Endothelial cell of umbilical vein (primary cell): ENCODE results near the gene CLIC5. TPM values are rescaled to one million over a fixed set of nuclear protein-coding genes. Genes with fewer than 3 reads are reported as not detected.

Experiments used
- BruUV-seq: library from RNA; stranded (reverse); fragments of 400-500 nt; replicated peaks from 2 replicates; lab custom pipeline; 2021; lab: Mats Ljungman, UMichigan
- CTCF ChIA-PET: fragments of 300-600, 350-600 bp; sonication (Branson Sonifier 250); formaldehyde crosslinking; loops from one replicate; lab custom pipeline; 2021; ENCODE audit warnings: antibody characterized with exemption, inconsistent platforms; lab: Charles Lee
- POLR2A ChIA-PET: fragments of 300-600, 350-600 bp; sonication (Branson Sonifier 250); formaldehyde crosslinking; loops from one replicate; lab custom pipeline; 2021; ENCODE audit warnings: antibody characterized with exemption, inconsistent platforms; lab: Charles Lee
- DNase-seq: peaks from one replicate; pipeline ENCODE4 v3.0.0-alpha.2; 2011; ENCODE audit warnings: low read depth, low spot score
- FAIRE-seq: peaks from 2 replicates; lab custom pipeline; 2011; peaks lifted over from hg19 to GRCh38; lab: Jason Lieb, UNC
- H2AFZ ChIP-seq: 2 replicates; pipeline ENCODE4 v1.6.0; 2012; ENCODE audit warnings: low read depth, low read length, control low read depth, inconsistent platforms
- H3K27ac ChIP-seq: 2 replicates; pipeline ENCODE4 v1.5.1; 2011; ENCODE audit warnings: low read depth, mild to moderate bottlenecking, control low read depth, low read length, moderate library complexity; ENCODE audit not compliant: insufficient read depth
- H3K27me3 ChIP-seq, 2 experiments: 2 replicates each; pipeline versions ENCODE4 v1.6.0 to v1.6.1; 2011; ENCODE audit warnings: low read length in 2 of 2, mixed read lengths in 1 of 2; ENCODE audit not compliant: control insufficient read depth in 2 of 2, insufficient read depth in 2 of 2
- H3K36me3 ChIP-seq, 2 experiments: 2 replicates in 1 of 2; 3 replicates in 1 of 2; pipeline ENCODE4 v1.5.1; 2011; ENCODE audit warnings: low read length in 2 of 2, mild to moderate bottlenecking in 1 of 2, moderate library complexity in 1 of 2; ENCODE audit not compliant: control insufficient read depth in 2 of 2, insufficient read depth in 2 of 2; ENCODE audit errors: extremely low read depth in 1 of 2
- H3K4me1 ChIP-seq: 3 replicates; pipeline ENCODE4 v1.5.1; 2011; ENCODE audit warnings: mild to moderate bottlenecking, low read length; ENCODE audit not compliant: control insufficient read depth, insufficient read depth; ENCODE audit errors: extremely low read depth
- H3K4me2 ChIP-seq: 2 replicates; pipeline ENCODE4 v1.6.1; 2011; ENCODE audit warnings: low read length, control low read depth, mixed read lengths; ENCODE audit not compliant: insufficient read depth
- H3K4me3 ChIP-seq, 3 experiments: fragments of 200-600 bp in 1 of 3; sonication (generic), shearing (Covaris generic) in 1 of 3; replicated peaks in 1 of 3; 2 replicates each; pipeline ENCODE4 v1.5.1; 2011 to 2016; ENCODE audit warnings: control low read depth in 3 of 3, low read length in 3 of 3, mild to moderate bottlenecking in 2 of 3, inconsistent platforms in 1 of 3, low read depth in 1 of 3, moderate library complexity in 1 of 3; ENCODE audit not compliant: insufficient read depth in 1 of 3
- H3K79me2 ChIP-seq: 2 replicates; pipeline ENCODE4 v1.6.0; 2012; ENCODE audit warnings: low read length, inconsistent platforms; ENCODE audit not compliant: control insufficient read depth, insufficient read depth
- H3K9ac ChIP-seq: replicated peaks from 2 replicates; pipeline ENCODE3; 2011; ENCODE audit warnings: low read length, control low read depth; ENCODE audit not compliant: insufficient read depth; ENCODE audit errors: extremely low read depth
- H3K9me1 ChIP-seq: replicated peaks from 3 replicates; pipeline ENCODE4 v1.6.0; 2011; ENCODE audit warnings: mild to moderate bottlenecking, low read length; ENCODE audit not compliant: control insufficient read depth, insufficient read depth; ENCODE audit errors: extremely low read depth
- H3K9me3 ChIP-seq: replicated peaks from 2 replicates; pipeline ENCODE4 v1.5.1; 2012; ENCODE audit warnings: low read length, inconsistent platforms; ENCODE audit not compliant: control insufficient read depth, insufficient read depth
- H4K20me1 ChIP-seq: replicated peaks from 2 replicates; pipeline ENCODE3; 2011; ENCODE audit warnings: mild to moderate bottlenecking, low read length; ENCODE audit not compliant: control insufficient read depth, insufficient read depth; ENCODE audit errors: extremely low read depth
- EZH2 ChIP-seq: IDR thresholded peaks from 2 replicates; pipeline ENCODE4 v1.6.1; 2012; ENCODE audit warnings: borderline replicate concordance, low read depth, mild to moderate bottlenecking, moderate library complexity, low read length, inconsistent platforms; ENCODE audit not compliant: severe bottlenecking
- FOS ChIP-seq: IDR thresholded peaks from 2 replicates; pipeline ENCODE4 v1.6.1; 2011; ENCODE audit warnings: mild to moderate bottlenecking, low read length, moderate library complexity, borderline replicate concordance; ENCODE audit not compliant: insufficient read depth
- GATA2 ChIP-seq: IDR thresholded peaks from 2 replicates; pipeline ENCODE4 v1.7.0; 2011; ENCODE audit warnings: low read depth, mild to moderate bottlenecking, moderate library complexity, mixed read lengths, low read length; ENCODE audit not compliant: insufficient read length, insufficient read depth
- JUN ChIP-seq: IDR thresholded peaks from 2 replicates; pipeline ENCODE4 v1.6.1; 2011; ENCODE audit warnings: borderline replicate concordance, low read depth; ENCODE audit not compliant: insufficient read length, insufficient read depth
- MYC ChIP-seq: IDR thresholded peaks from one replicate; pipeline ENCODE4 v1.6.1; 2011; ENCODE audit warnings: mild to moderate bottlenecking, low read depth, low read length
- POLR2A ChIP-seq: IDR thresholded peaks from 2 replicates; pipeline ENCODE4 v1.6.1; 2012; ENCODE audit warnings: low read depth, mild to moderate bottlenecking, control low read depth, low read length
- POLR2AphosphoS5 ChIP-seq: IDR thresholded peaks from 2 replicates; pipeline ENCODE4 v1.6.1; 2012; ENCODE audit warnings: low read depth, mild to moderate bottlenecking, control low read depth, low read length, moderate library complexity; ENCODE audit not compliant: insufficient read depth
- dilution Hi-C: fragments of 300-500 bp; cut with MboI; formaldehyde crosslinking; loops from one replicate; pipeline ENCODE4 v1.15.0; 2019; ENCODE audit warnings: low sequenced_read_pairs; ENCODE audit not compliant: extremely low pct_ligation_motif_present
- intact Hi-C: fragments of 100-400 bp; cut with micrococcal nuclease; formaldehyde crosslinking; loops from one replicate; pipeline ENCODE4 v1.10.0; 2022
- polyA plus RNA-seq, 4 experiments: library from polyadenylated mRNA; depleted of rRNA in 3 of 4; stranded (reverse) in 3 of 4; unstranded in 1 of 4; fragments of >200 nt; gene quantifications; 2 replicates each; pipeline versions ENCODE4 v1.2.1 to v1.2.3, GENCODE V29; 2011 to 2012; ENCODE audit warnings: missing spikeins in 1 of 4
- total RNA-seq: library from RNA; stranded (reverse); gene quantifications from 2 replicates; pipeline ENCODE4 v1.2.3, GENCODE V29; 2021
- TF ChIP-seq, protein P1 (sequence below), 2 donors: IDR thresholded peaks; 1 replicate in 1 of 2; 2 replicates in 1 of 2; pipeline ENCODE4 v1.5.1; 2011; ENCODE audit warnings: low read length in 2 of 2, mild to moderate bottlenecking in 2 of 2, moderate library complexity in 2 of 2, control low read depth in 1 of 2, inconsistent platforms in 1 of 2, low read depth in 1 of 2; ENCODE audit not compliant: insufficient read depth in 1 of 2; ENCODE audit errors: extremely low read depth in 1 of 2
- TF ChIP-seq, protein P2 (sequence below): IDR thresholded peaks from 2 replicates; pipeline ENCODE4 v1.6.1; 2011; ENCODE audit not compliant: insufficient read depth, insufficient read length

CLIC5 gene
- total and polyA plus RNA-seq, 2 donors (not counting 3 experiments of a cell fraction or from before 2014, with no cell fraction given): 0.07 TPM; not detected in 1

DNA sequence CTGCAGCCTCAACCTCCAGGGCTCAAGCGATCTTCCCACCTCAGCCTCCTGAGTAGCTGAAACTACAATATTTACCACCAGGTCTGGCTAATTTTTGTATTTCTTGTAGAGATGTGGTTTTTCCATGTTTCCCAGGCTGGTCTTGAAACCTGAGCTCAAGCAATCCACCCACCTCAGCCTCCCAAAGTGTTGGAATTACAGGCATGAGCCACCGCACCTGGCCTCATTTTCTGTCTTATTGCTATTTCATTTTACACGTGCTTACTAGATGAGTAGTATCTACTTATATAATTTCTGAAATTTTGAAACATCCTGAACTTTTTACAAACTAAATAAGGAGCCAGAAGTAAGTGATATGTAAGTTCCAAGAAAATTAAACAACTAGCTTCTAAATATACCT, 34.6 kb downstream of the CLIC5 start:
- no peak overlapping the region for H3K9ac ChIP-seq
- no peak overlapping the region for H3K4me3 ChIP-seq
- no peaks in the 10 kb centered on the region for H3K36me3 ChIP-seq
- no peak for DNase-seq
- H3K79me2 ChIP-seq: no peaks in the 10 kb centered on the region
- dilution Hi-C loops: no loop called here
- H3K4me2 ChIP-seq: no peak overlapping the region
- H3K4me1 ChIP-seq: no peaks in the 10 kb centered on the region
- H3K27me3 ChIP-seq: no peaks in the 10 kb centered on the region
- ChIA-PET CTCF (no interaction called here), POLR2A (no interaction called here)
- TF ChIP-seq EZH2 (no peak), POLR2A (no peak), POLR2AphosphoS5 (no peak), JUN (no peak), FOS (no peak), GATA2 (no peak), MYC (no peak)
- TF ChIP-seq, protein P1, sequence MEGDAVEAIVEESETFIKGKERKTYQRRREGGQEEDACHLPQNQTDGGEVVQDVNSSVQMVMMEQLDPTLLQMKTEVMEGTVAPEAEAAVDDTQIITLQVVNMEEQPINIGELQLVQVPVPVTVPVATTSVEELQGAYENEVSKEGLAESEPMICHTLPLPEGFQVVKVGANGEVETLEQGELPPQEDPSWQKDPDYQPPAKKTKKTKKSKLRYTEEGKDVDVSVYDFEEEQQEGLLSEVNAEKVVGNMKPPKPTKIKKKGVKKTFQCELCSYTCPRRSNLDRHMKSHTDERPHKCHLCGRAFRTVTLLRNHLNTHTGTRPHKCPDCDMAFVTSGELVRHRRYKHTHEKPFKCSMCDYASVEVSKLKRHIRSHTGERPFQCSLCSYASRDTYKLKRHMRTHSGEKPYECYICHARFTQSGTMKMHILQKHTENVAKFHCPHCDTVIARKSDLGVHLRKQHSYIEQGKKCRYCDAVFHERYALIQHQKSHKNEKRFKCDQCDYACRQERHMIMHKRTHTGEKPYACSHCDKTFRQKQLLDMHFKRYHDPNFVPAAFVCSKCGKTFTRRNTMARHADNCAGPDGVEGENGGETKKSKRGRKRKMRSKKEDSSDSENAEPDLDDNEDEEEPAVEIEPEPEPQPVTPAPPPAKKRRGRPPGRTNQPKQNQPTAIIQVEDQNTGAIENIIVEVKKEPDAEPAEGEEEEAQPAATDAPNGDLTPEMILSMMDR (IDR thresholded peaks at IDR 0.05; ENCODE audit: extremely low read depth in 1 of 2, insufficient read depth in 1 of 2, low read depth in 1 of 2, low read length in 2 of 2): no peak
- TF ChIP-seq, protein P2, sequence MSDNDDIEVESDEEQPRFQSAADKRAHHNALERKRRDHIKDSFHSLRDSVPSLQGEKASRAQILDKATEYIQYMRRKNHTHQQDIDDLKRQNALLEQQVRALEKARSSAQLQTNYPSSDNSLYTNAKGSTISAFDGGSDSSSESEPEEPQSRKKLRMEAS: no peak
- intact Hi-C loops: no loop called here
- H3K9me3 ChIP-seq: no peaks in the 10 kb centered on the region
- no TSS peak for BruUV-seq
- no peaks in the 10 kb centered on the region for H3K9me1 ChIP-seq
- H3K27ac ChIP-seq: no peak overlapping the region
- no peak overlapping the region for H2AFZ ChIP-seq
- FAIRE-seq: no peak
- no peaks in the 10 kb centered on the region for H4K20me1 ChIP-seq
